GM21526 (cell line): ENCODE results near the gene MTNR1A.
A peak's percentile ranks its signal among the peaks of the same experiment; 100 is the strongest.

Experiments used
- ATAC-seq: cut with Tn5 transposase; IDR thresholded peaks from one replicate; pipeline ENCODE4 v1.9.1; 2021; ENCODE audit warnings: moderate library complexity; ENCODE audit not compliant: unreplicated experiment, low FRiP score

Gene MTNR1A

DNA sequence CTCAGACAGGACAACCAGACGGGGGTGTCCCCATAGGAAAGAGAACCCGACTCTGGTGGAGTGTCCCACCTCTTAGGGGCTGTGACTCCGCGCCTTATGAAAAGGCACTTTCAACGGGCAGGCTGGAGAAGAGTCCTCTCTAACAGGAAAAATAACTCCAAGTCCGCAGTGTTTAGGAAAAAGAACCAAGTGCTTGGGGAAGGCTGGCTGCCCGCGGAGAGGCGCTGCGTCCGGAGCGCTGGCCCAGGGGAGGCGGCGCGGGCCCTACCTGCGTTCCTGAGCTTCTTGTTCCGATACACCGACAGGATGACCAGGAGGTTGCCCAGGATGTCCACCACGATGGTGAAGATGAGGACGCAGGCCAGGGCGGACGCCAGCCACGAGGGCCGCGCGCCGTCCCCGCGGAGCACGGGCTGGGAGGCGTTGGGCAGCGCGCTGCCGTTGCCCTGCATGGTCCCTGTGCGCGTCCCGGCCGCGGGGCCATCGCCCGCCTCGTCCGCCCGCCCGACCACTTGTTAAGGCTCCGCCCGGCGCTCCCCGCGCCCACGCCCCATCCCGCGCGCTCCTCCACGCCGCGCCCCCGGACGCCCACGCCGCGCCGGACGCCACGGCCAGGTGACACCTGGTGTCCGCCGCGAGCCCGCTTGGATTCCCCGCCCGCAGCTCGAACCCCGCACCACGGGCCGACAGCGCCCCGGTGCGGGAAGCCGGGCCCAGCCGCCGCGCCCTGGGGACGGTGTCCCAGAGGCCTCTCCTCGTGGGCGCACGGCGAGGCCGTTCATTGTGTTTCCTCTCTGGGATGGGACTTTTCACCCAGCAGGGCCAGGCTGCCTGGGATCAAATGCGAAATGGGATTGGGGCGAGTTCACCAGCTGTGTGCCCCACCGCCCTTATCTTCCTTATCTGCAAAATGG, at the start of gene MTNR1A:
MTNR1A (minus strand) TSS at position 654 of the 914 bp plus-strand sequence; CDS start at position 452, 202 bp downstream.
- no peak for ATAC-seq

DNA sequence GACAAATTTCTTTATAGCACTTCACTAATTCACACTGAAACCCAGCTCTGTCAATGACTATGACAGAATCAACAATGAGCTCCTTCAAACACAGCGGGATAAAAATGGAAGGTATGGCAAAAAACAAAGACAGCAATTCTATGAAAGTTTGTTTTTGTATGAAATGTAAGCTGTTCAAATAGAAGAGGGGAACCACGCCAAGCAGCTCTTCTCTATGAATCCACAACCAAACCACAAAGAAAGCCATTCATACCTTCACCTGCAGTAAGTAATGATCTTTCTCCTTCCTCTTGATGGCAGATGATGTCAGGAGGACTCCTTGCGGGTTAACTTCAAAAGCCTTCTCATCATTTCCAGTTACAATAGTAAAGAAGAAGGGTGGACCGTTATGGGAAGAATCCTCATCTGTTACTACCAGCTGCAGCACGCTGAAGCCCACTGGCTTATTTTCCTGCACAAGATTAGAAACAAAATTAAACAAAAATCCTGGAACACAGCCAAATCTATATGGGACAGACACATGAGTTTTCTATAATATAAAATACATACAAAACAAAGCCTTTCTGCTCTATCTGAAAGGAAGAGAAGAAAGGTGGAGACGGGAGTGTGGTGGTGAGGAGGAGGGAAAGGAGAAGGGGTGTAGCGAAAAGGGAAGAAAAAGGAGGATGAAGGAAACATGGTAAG, 48.9 kb upstream of the MTNR1A start:
- no peak for ATAC-seq

DNA sequence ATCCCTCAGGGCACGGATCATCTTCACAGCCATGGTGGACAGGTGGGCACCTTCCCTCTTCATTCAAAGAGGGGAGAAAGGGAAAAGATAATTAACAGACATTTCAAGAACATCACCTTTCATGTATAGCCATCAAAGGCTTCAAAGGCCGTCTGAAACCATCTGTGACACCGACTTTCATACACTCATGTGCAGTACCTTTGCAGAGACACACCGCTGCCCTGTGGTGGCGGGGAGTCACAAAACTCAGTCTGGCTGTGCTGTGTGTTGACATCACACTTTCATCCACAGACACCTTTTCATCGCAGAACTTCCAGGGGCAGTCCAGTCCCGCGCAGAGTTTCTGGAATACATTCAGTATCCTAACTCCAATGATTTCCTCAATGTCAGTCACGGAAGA, 47.6 kb upstream of the MTNR1A start:
- ATAC-seq: no peak

- no peak for ATAC-seq
These were observed 44.1 kb upstream of the MTNR1A start for GRCh38 chr4:186599483-186599882.

DNA sequence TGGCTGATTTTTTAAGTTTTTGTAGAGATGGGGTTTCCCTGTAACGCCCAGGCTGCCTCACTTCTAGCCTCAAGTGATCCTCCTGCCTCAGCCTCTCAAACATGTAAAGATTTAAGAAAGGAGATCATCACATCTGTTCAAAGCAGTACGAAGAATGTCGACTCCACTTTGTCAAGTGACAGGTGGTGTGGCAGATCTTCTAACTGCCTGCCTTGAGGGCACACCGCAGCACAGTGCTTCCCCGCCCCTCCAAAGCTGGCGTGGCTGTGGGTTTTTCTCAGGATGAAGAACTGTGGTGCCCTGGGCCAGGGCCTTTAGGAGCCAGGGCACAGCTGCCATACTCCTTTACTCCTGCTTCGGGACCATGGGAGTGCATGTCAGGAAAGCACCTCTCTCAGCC, 43.3 kb upstream of the MTNR1A start:
- ATAC-seq: no peak

GRCh38 chr4:186596850-186597390, 41.6 kb upstream of the MTNR1A start:
- no peak for ATAC-seq

- ATAC-seq: no peak
These were observed 41.0 kb upstream of the MTNR1A start for GRCh38 chr4:186596346-186596745.

DNA sequence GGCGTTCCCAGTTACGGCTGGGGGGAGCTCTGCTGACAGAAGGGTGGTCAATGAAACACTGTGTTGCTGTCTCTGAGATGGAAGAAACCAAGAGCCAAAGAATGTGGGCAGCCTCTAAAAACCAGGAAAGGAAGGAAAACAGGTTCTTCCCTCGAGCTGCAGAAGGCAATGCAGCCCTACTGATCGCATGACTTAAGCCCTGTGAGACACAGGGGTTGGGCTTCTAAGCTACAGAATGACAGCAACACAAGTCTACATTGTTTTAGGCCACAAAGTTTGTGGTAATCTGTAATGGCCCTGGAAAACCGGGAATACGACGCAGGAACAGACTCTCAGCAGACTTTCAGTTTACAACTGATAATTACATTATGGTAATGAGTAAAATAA, 38.2 kb upstream of the MTNR1A start:
- ATAC-seq: no peak

GRCh38 chr4:186592966-186593586, 37.7 kb upstream of the MTNR1A start:
- no peak for ATAC-seq

DNA sequence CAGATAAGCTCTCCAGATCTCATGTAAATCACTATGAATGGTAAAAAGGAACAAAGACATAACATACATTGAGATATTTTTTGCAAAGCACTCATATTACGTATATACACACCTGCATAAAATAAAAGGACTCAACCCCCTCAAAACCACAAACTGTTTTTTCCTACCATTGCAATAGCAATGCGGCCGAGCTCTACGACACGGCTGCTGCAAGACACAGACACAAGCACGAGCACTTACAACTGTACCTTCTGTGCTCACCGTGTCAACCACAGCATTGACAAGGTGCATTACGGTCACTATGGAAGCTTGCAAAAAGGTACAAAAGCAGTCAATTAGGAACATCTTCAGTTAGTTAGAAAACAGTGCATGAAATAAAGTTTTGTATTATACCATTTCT, 37.1 kb upstream of the MTNR1A start:
- ATAC-seq: no peak

GRCh38 chr4:186591651-186592050, 36.3 kb upstream of the MTNR1A start:
- no peak for ATAC-seq

GRCh38 chr4:186588503-186588902, 33.1 kb upstream of the MTNR1A start:
- no peak for ATAC-seq

DNA sequence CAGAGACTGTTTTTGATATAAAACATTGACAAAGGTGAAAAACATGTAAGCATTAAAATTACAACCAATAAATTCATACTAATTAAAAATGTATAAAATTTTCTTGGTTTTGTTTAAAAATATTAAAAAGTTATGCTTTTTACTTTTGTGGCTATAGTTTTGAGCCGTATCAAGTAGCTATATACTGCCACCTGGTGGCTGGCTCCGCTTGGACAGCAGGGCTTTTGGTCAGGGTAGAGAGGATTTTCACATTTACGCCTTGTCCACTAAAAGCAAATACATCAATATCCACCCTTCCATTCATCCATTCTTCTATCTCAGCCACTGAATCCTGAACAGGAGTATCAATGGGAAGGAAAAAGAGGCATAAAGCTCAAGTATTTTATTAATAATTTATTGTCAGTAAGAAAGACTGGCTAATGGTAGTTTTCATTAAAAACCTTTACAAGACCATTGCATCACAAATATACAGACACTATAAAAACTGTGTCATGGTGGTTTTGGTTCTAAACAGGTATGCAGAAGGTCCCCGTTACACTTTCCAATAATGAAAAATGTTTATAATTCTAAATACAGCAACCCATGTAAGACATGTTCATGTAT, 32.1 kb upstream of the MTNR1A start:
- peak; percentile 81 for ATAC-seq

GRCh38 chr4:186586205-186586604, 30.8 kb upstream of the MTNR1A start:
- no peak for ATAC-seq

GRCh38 chr4:186584912-186585311, 29.5 kb upstream of the MTNR1A start:
- ATAC-seq: no peak

DNA sequence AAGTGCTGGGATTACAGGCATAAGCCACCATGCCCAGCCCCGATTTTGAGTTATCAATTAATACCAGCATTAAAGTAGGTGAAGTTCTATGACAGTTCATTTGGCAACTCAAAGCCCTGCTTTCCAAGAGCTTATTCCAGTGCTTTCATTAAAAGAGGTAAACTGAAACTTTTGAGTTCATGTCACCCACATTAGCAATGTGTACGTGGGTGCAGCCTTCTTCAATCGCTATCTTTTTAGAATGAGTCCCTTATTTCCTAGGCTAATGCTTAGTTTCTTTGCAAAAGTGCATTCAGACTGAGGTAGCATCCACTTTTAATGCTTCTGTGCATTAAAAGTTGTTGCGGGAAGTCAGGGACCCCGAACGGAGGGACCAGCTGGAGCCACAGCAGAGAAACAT, 26.1 kb upstream of the MTNR1A start:
- no peak for ATAC-seq

GRCh38 chr4:186580669-186581068, 25.3 kb upstream of the MTNR1A start:
- ATAC-seq: no peak

DNA sequence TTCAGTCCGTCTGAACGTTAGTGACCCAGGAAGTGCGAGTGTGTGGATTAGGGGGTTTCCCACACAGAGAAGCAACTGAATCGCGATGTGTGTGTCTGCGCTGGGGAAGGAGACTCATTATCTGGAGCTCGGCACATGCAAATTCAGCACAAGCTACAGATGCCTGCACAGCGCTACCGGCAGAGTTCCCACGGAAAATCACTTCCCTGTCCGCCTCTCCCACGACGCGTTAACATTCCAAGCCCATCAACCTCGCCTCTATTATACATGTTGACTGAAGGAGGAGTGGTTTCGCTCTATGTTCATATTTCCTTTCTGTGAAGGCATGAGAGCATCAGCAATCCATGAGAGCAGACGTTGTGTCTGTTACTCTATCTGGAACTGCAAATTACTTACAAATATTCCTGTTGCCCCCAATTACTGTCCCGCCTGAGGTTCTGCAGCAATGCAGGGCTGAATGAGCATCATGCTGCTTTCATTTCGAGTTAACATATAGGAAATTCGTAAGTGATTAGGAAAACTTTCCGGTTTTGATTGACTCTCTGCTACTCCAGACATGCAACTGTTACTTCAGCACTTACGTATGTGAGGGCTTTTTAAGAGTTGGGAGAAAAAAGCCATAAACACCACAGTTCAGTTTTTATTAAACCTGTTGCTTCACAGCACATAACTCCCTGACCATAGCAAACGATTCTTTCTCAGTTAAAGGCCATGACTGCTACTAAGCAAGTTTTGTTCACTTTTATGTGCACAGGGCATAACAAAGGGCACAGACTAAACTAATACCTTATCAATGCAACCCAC, 15.0 kb upstream of the MTNR1A start:
- ATAC-seq: no peak

- ATAC-seq: no peak
These were observed 14.3 kb upstream of the MTNR1A start for GRCh38 chr4:186569533-186570192.
